Vagina (tissue), 2 donors: ENCODE measurements around the gene CDH6.

Experiments
- POLR2A ChIP-seq, 2 donors: fragments of 450-650 bp; IDR thresholded peaks; one replicate each; pipeline ENCODE4 v1.6.1; 2017; ENCODE audit warnings: antibody characterized with exemption in 2 of 2, mild to moderate bottlenecking in 2 of 2, moderate library complexity in 2 of 2
- POLR2AphosphoS5 ChIP-seq, 2 donors: sonication (generic); formaldehyde crosslinking; IDR thresholded peaks; one replicate each; pipeline ENCODE4 v1.9.0; 2017; ENCODE audit warnings: antibody characterized with exemption in 2 of 2, mild to moderate bottlenecking in 2 of 2, low read depth in 1 of 2; ENCODE audit not compliant: insufficient read depth in 1 of 2
- TF ChIP-seq, protein P1 (sequence below), 3 experiments: fragments of 450-650 bp in 2 of 3; fragments of 200-600 bp in 1 of 3; sonication (generic) in 1 of 3; IDR thresholded peaks; one replicate each; pipeline ENCODE4 v1.5.1; 2017 to 2019; ENCODE audit warnings: antibody characterized with exemption in 3 of 3, mild to moderate bottlenecking in 2 of 3, moderate library complexity in 2 of 3

GRCh38 chr5:31269259-31269658, 75.8 kb downstream of the CDH6 start:
- TF ChIP-seq, protein P1, sequence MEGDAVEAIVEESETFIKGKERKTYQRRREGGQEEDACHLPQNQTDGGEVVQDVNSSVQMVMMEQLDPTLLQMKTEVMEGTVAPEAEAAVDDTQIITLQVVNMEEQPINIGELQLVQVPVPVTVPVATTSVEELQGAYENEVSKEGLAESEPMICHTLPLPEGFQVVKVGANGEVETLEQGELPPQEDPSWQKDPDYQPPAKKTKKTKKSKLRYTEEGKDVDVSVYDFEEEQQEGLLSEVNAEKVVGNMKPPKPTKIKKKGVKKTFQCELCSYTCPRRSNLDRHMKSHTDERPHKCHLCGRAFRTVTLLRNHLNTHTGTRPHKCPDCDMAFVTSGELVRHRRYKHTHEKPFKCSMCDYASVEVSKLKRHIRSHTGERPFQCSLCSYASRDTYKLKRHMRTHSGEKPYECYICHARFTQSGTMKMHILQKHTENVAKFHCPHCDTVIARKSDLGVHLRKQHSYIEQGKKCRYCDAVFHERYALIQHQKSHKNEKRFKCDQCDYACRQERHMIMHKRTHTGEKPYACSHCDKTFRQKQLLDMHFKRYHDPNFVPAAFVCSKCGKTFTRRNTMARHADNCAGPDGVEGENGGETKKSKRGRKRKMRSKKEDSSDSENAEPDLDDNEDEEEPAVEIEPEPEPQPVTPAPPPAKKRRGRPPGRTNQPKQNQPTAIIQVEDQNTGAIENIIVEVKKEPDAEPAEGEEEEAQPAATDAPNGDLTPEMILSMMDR (IDR thresholded peaks at IDR 0.05), result no peak
- TF ChIP-seq POLR2A (IDR thresholded peaks at IDR 0.05) (no peak), POLR2AphosphoS5 (IDR thresholded peaks at IDR 0.05; ENCODE audit: insufficient read depth in 1 of 2, low read depth in 1 of 2) (no peak)
